Measurements from ENCODE around the gene CISH. TPM values are rescaled to one million over a fixed set of nuclear protein-coding genes. Genes with fewer than 3 reads are reported as not detected.

CISH gene
- polyA plus RNA-seq, 4 donors: 4.8 to 47.0 (median 7.4) TPM

- no peaks in the 10 kb centered on the region for H3K9me3 ChIP-seq (ENCODE audit: control insufficient read depth in 2 of 2, insufficient read depth in 1 of 2, low read depth in 1 of 2, low read length in 1 of 2)
- 42 to 60% (median 51%) methylated on average over 9 of the region's 9 CpGs for WGBS, 3 donors
- FAIRE-seq: no peak
- peaks cover 9 to 76% (median 21%) of the 10 kb centered on the region in 3 donors for H3K4me1 ChIP-seq (ENCODE audit: control insufficient read depth in 3 of 3, insufficient read depth in 2 of 3, low read depth in 1 of 3, low read length in 2 of 3)
- no peaks in the 10 kb centered on the region for H3K27me3 ChIP-seq (ENCODE audit: control insufficient read depth in 3 of 3, insufficient read depth in 3 of 3, low read length in 3 of 3)
- H3K36me3 ChIP-seq (ENCODE audit: control insufficient read depth in 3 of 3, insufficient read depth in 2 of 3, low read depth in 1 of 3, low read length in 3 of 3): peaks cover 0 to 69% (median 3%) of the 10 kb centered on the region in 3 donors
- no peak overlapping the region for H3K4me3 ChIP-seq (ENCODE audit: low read depth in 1 of 3, low read length in 3 of 3)
- peak overlapping the region; percentile 86 to 98 (median 97) for H3K27ac ChIP-seq (ENCODE audit: low read depth in 1 of 3, low read length in 2 of 3)
- peak; percentile 73 for DNase-seq
Measured at GRCh38 chr3:50602595-50603191, 8.9 kb downstream of the CISH start.

- peaks cover 0 to 52% (median 1%) of the 10 kb centered on the region in 3 donors for H3K36me3 ChIP-seq (ENCODE audit: control insufficient read depth in 3 of 3, insufficient read depth in 2 of 3, low read depth in 1 of 3, low read length in 3 of 3)
- H3K27ac ChIP-seq (ENCODE audit: low read depth in 1 of 3, low read length in 2 of 3): peak overlapping the region; percentile 86 to 98 (median 97)
- 1 to 5% (median 2%) methylated on average over 14 of the region's 14 CpGs for WGBS, 3 donors
- no peaks in the 10 kb centered on the region for H3K27me3 ChIP-seq (ENCODE audit: control insufficient read depth in 3 of 3, insufficient read depth in 3 of 3, low read length in 3 of 3)
- no peak overlapping the region for H3K4me3 ChIP-seq (ENCODE audit: low read depth in 1 of 3, low read length in 3 of 3)
- H3K9me3 ChIP-seq (ENCODE audit: control insufficient read depth in 2 of 2, insufficient read depth in 1 of 2, low read depth in 1 of 2, low read length in 1 of 2): no peaks in the 10 kb centered on the region
- FAIRE-seq (no peak), DNase-seq (peak; percentile 96 to 97)
- H3K4me1 ChIP-seq (ENCODE audit: control insufficient read depth in 3 of 3, insufficient read depth in 2 of 3, low read depth in 1 of 3, low read length in 2 of 3): peaks cover 9 to 60% (median 21%) of the 10 kb centered on the region in 3 donors
Measured at GRCh38 chr3:50600841-50601591, 10.6 kb downstream of the CISH start.

GRCh38 chr3:50600141-50600753, 11.3 kb downstream of the CISH start:
- Histone ChIP-seq H3K4me3 (ENCODE audit: low read depth in 1 of 3, low read length in 3 of 3) (no peak overlapping the region), H3K27me3 (ENCODE audit: control insufficient read depth in 3 of 3, insufficient read depth in 3 of 3, low read length in 3 of 3) (no peaks in the 10 kb centered on the region), H3K36me3 (ENCODE audit: control insufficient read depth in 3 of 3, insufficient read depth in 2 of 3, low read depth in 1 of 3, low read length in 3 of 3) (peaks cover 0 to 44% (median 0%) of the 10 kb centered on the region in 3 donors), H3K9me3 (ENCODE audit: control insufficient read depth in 2 of 2, insufficient read depth in 1 of 2, low read depth in 1 of 2, low read length in 1 of 2) (no peaks in the 10 kb centered on the region), H3K4me1 (ENCODE audit: control insufficient read depth in 3 of 3, insufficient read depth in 2 of 3, low read depth in 1 of 3, low read length in 2 of 3) (peaks cover 9 to 57% (median 21%) of the 10 kb centered on the region in 3 donors), H3K27ac (ENCODE audit: low read depth in 1 of 3, low read length in 2 of 3) (peak overlapping the region; percentile 86 to 98 (median 97))
- 53 to 72% (median 68%) methylated on average over 8 to 9 of the region's 9 CpGs for WGBS, 3 donors
- DNase-seq: peak in 1 of 2 donors; percentile 27
- no peak for FAIRE-seq

GRCh38 chr3:50599716-50600118, 11.9 kb downstream of the CISH start:
- WGBS, 3 donors: 80 to 83% (median 82%) methylated on average over 1 of the region's 1 CpG
- no peaks in the 10 kb centered on the region for H3K27me3 ChIP-seq (ENCODE audit: control insufficient read depth in 3 of 3, insufficient read depth in 3 of 3, low read length in 3 of 3)
- peak overlapping the region in 1 of 3 donors; percentile 35 for H3K27ac ChIP-seq (ENCODE audit: low read depth in 1 of 3, low read length in 2 of 3)
- FAIRE-seq (no peak), DNase-seq (no peak)
- H3K4me3 ChIP-seq (ENCODE audit: low read depth in 1 of 3, low read length in 3 of 3): no peak overlapping the region
- H3K36me3 ChIP-seq (ENCODE audit: control insufficient read depth in 3 of 3, insufficient read depth in 2 of 3, low read depth in 1 of 3, low read length in 3 of 3): peaks cover 0 to 39% (median 0%) of the 10 kb centered on the region in 3 donors
- H3K4me1 ChIP-seq (ENCODE audit: control insufficient read depth in 3 of 3, insufficient read depth in 2 of 3, low read depth in 1 of 3, low read length in 2 of 3): peaks cover 9 to 55% (median 21%) of the 10 kb centered on the region in 3 donors
- no peaks in the 10 kb centered on the region for H3K9me3 ChIP-seq (ENCODE audit: control insufficient read depth in 2 of 2, insufficient read depth in 1 of 2, low read depth in 1 of 2, low read length in 1 of 2)

GRCh38 chr3:50599115-50599715, 12.4 kb downstream of the CISH start:
- no peak overlapping the region for H3K27ac ChIP-seq (ENCODE audit: low read depth in 1 of 3, low read length in 2 of 3)
- WGBS, 3 donors: 88 to 94% (median 92%) methylated on average over 6 of the region's 6 CpGs

GRCh38 chr3:50594253-50594785, 17.3 kb downstream of the CISH start:
- no peak overlapping the region for H3K4me3 ChIP-seq (ENCODE audit: low read depth in 1 of 3, low read length in 3 of 3)
- no peak overlapping the region for H3K27ac ChIP-seq (ENCODE audit: low read depth in 1 of 3, low read length in 2 of 3)
- H3K27me3 ChIP-seq (ENCODE audit: control insufficient read depth in 3 of 3, insufficient read depth in 3 of 3, low read length in 3 of 3): no peaks in the 10 kb centered on the region
- no peak for FAIRE-seq
- peaks cover 0 to 22% (median 3%) of the 10 kb centered on the region in 3 donors for H3K4me1 ChIP-seq (ENCODE audit: control insufficient read depth in 3 of 3, insufficient read depth in 2 of 3, low read depth in 1 of 3, low read length in 2 of 3)
- no peak for DNase-seq
- 33 to 53% (median 41%) methylated on average over 2 of the region's 2 CpGs for WGBS, 3 donors
- H3K9me3 ChIP-seq (ENCODE audit: control insufficient read depth in 2 of 2, insufficient read depth in 1 of 2, low read depth in 1 of 2, low read length in 1 of 2): no peaks in the 10 kb centered on the region
- H3K36me3 ChIP-seq (ENCODE audit: control insufficient read depth in 3 of 3, insufficient read depth in 2 of 3, low read depth in 1 of 3, low read length in 3 of 3): peaks cover 0 to 5% (median 0%) of the 10 kb centered on the region in 3 donors

More at GRCh38 chr3:50599115-50599715, 12.4 kb downstream of the CISH start:
- Histone ChIP-seq H3K9me3 (ENCODE audit: control insufficient read depth in 2 of 2, insufficient read depth in 1 of 2, low read depth in 1 of 2, low read length in 1 of 2) (no peaks in the 10 kb centered on the region), H3K27me3 (ENCODE audit: control insufficient read depth in 3 of 3, insufficient read depth in 3 of 3, low read length in 3 of 3) (no peaks in the 10 kb centered on the region), H3K4me1 (ENCODE audit: control insufficient read depth in 3 of 3, insufficient read depth in 2 of 3, low read depth in 1 of 3, low read length in 2 of 3) (peaks cover 9 to 54% (median 21%) of the 10 kb centered on the region in 3 donors), H3K4me3 (ENCODE audit: low read depth in 1 of 3, low read length in 3 of 3) (no peak overlapping the region), H3K36me3 (ENCODE audit: control insufficient read depth in 3 of 3, insufficient read depth in 2 of 3, low read depth in 1 of 3, low read length in 3 of 3) (peaks cover 0 to 34% (median 0%) of the 10 kb centered on the region in 3 donors)
- FAIRE-seq (no peak), DNase-seq (no peak)

- Histone ChIP-seq H3K27me3 (ENCODE audit: control insufficient read depth in 3 of 3, insufficient read depth in 3 of 3, low read length in 3 of 3) (no peaks in the 10 kb centered on the region), H3K4me3 (ENCODE audit: low read depth in 1 of 3, low read length in 3 of 3) (no peak overlapping the region), H3K4me1 (ENCODE audit: control insufficient read depth in 3 of 3, insufficient read depth in 2 of 3, low read depth in 1 of 3, low read length in 2 of 3) (peaks cover 0 to 34% (median 3%) of the 10 kb centered on the region in 3 donors), H3K9me3 (ENCODE audit: control insufficient read depth in 2 of 2, insufficient read depth in 1 of 2, low read depth in 1 of 2, low read length in 1 of 2) (no peaks in the 10 kb centered on the region), H3K36me3 (ENCODE audit: control insufficient read depth in 3 of 3, insufficient read depth in 2 of 3, low read depth in 1 of 3, low read length in 3 of 3) (no peaks in the 10 kb centered on the region), H3K27ac (ENCODE audit: low read depth in 1 of 3, low read length in 2 of 3) (no peak overlapping the region)
- DNase-seq (peak in 1 of 2 donors; percentile 27), FAIRE-seq (no peak)
- 11 to 41% (median 29%) methylated on average over 5 of the region's 5 CpGs for WGBS, 3 donors
Measured at GRCh38 chr3:50592568-50592967, 19.0 kb downstream of the CISH start.
